ENCODE results near the gene TEX54. TPM values are rescaled to one million over a fixed set of nuclear protein-coding genes. Genes with fewer than 3 reads are reported as not detected.

The TEX54 gene
- total and polyA plus RNA-seq, 2 of the 13 experiments (the other 11 are each of a cell fraction or from before 2014, with no cell fraction given): not detected

GRCh38 chr11:62880803-62881578 is 48.4 kb upstream of the TEX54 start, which contains the start of gene SLC3A2 (continued):
- TF ChIP-seq ZBTB2 (CRISPR knock-in tag; IDR thresholded peaks at IDR 0.05; ENCODE audit: low read depth): 0 out of 2 replicates have a peak, but pooled peaks have one; percentile 19
- TF ChIP-seq ZNF777 (CRISPR knock-in tag; IDR thresholded peaks at IDR 0.05): no peak
- TF ChIP-seq ZNF143 (CRISPR knock-in tag; IDR thresholded peaks at IDR 0.05): peak; percentile 47; the same call in 1 of the 2 replicates
- peak; percentile 13 for TF ChIP-seq CBX1 (IDR thresholded peaks at IDR 0.05; ENCODE audit: low read depth)
- TF ChIP-seq FOXJ3 (CRISPR knock-in tag; IDR thresholded peaks at IDR 0.05; ENCODE audit: borderline replicate concordance): no peak
- TF ChIP-seq GABPA (IDR thresholded peaks at IDR 0.05; ENCODE audit: low read depth, low read length): no peak
- peak; percentile 60 for TF ChIP-seq GABPA (CRISPR knock-in tag; IDR thresholded peaks at IDR 0.05; ENCODE audit: low read depth)
- 0 out of 2 replicates have a peak, but pooled peaks have one; percentile 39 for TF ChIP-seq ZNF264 (CRISPR knock-in tag; IDR thresholded peaks at IDR 0.05)
- no peak for TF ChIP-seq ZNF557 (CRISPR knock-in tag; IDR thresholded peaks at IDR 0.05)
- 0 out of 2 replicates have a peak, but pooled peaks have one; percentile 23 for TF ChIP-seq NCOR1 (IDR thresholded peaks at IDR 0.05; ENCODE audit: borderline replicate concordance, low read length)
- no peak for TF ChIP-seq ZNF10 (CRISPR knock-in tag; IDR thresholded peaks at IDR 0.05; ENCODE audit: borderline replicate concordance, low read depth)
- peak; percentile 18 for TF ChIP-seq ZNF773 (CRISPR knock-in tag; IDR thresholded peaks at IDR 0.05; ENCODE audit: borderline replicate concordance)
- TF ChIP-seq, protein P1, sequence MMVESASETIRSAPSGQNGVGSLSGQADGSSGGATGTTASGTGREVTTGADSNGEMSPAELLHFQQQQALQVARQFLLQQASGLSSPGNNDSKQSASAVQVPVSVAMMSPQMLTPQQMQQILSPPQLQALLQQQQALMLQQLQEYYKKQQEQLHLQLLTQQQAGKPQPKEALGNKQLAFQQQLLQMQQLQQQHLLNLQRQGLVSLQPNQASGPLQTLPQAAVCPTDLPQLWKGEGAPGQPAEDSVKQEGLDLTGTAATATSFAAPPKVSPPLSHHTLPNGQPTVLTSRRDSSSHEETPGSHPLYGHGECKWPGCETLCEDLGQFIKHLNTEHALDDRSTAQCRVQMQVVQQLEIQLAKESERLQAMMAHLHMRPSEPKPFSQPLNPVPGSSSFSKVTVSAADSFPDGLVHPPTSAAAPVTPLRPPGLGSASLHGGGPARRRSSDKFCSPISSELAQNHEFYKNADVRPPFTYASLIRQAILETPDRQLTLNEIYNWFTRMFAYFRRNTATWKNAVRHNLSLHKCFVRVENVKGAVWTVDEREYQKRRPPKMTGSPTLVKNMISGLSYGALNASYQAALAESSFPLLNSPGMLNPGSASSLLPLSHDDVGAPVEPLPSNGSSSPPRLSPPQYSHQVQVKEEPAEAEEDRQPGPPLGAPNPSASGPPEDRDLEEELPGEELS (CRISPR knock-in tag; IDR thresholded peaks at IDR 0.05): peak; percentile 56; the same call in 1 of the 2 replicates
- peak; percentile 93 for TF ChIP-seq TMF1 (CRISPR knock-in tag; IDR thresholded peaks at IDR 0.05; ENCODE audit: low read depth)
- TF ChIP-seq CC2D1A (CRISPR knock-in tag; IDR thresholded peaks at IDR 0.05): no peak
- TF ChIP-seq ATF6 (CRISPR knock-in tag; conservative IDR thresholded peaks at IDR 0.05): no peak
- TF ChIP-seq SPEN (CRISPR knock-in tag; IDR thresholded peaks at IDR 0.05; ENCODE audit: low read depth): peak; percentile 62
- TF ChIP-seq EP300 (IDR thresholded peaks at IDR 0.05; ENCODE audit: low read depth in 2 of 2, low read length in 2 of 2): no peak
- 0 out of 2 replicates have a peak, but pooled peaks have one; percentile 2 for TF ChIP-seq EP300 (CRISPR knock-in tag; IDR thresholded peaks at IDR 0.05; ENCODE audit: borderline replicate concordance)
- TF ChIP-seq, protein P2, sequence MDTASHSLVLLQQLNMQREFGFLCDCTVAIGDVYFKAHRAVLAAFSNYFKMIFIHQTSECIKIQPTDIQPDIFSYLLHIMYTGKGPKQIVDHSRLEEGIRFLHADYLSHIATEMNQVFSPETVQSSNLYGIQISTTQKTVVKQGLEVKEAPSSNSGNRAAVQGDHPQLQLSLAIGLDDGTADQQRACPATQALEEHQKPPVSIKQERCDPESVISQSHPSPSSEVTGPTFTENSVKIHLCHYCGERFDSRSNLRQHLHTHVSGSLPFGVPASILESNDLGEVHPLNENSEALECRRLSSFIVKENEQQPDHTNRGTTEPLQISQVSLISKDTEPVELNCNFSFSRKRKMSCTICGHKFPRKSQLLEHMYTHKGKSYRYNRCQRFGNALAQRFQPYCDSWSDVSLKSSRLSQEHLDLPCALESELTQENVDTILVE (CRISPR knock-in tag; IDR thresholded peaks at IDR 0.05): peak; percentile 23
- TF ChIP-seq RFXAP (CRISPR knock-in tag; IDR thresholded peaks at IDR 0.05; ENCODE audit: borderline replicate concordance): peak; percentile 35; the same call in 1 of the 2 replicates
- TF ChIP-seq RELA (CRISPR knock-in tag; IDR thresholded peaks at IDR 0.05): no peak
- peak; percentile 37; the same call in 1 of the 2 replicates for TF ChIP-seq IRF2 (CRISPR knock-in tag; IDR thresholded peaks at IDR 0.05)
- TF ChIP-seq ZNF768 (CRISPR knock-in tag; IDR thresholded peaks at IDR 0.05): peak; percentile 51; the same call in 1 of the 2 replicates
- peak; percentile 81 for TF ChIP-seq ZSCAN21 (CRISPR knock-in tag; IDR thresholded peaks at IDR 0.05; ENCODE audit: borderline replicate concordance)
